Thyroid gland (tissue), 4 donors: ENCODE data around the gene CENPVL2.

Experiments used
- CTCF ChIP-seq, 6 experiments: fragments of 200-600 bp in 3 of 6; fragments of 450-650 bp in 3 of 6; sonication (generic) in 3 of 6; IDR thresholded peaks; one replicate each; pipeline ENCODE4 v1.5.1; 2016 to 2019; ENCODE audit warnings: antibody characterized with exemption in 6 of 6, mild to moderate bottlenecking in 2 of 6, inconsistent platforms in 1 of 6, moderate library complexity in 1 of 6
- POLR2A ChIP-seq, 2 donors: fragments of 450-650 bp; IDR thresholded peaks; one replicate each; pipeline ENCODE4 v1.6.1; 2017; ENCODE audit warnings: antibody characterized with exemption in 2 of 2, mild to moderate bottlenecking in 2 of 2, moderate library complexity in 1 of 2

DNA sequence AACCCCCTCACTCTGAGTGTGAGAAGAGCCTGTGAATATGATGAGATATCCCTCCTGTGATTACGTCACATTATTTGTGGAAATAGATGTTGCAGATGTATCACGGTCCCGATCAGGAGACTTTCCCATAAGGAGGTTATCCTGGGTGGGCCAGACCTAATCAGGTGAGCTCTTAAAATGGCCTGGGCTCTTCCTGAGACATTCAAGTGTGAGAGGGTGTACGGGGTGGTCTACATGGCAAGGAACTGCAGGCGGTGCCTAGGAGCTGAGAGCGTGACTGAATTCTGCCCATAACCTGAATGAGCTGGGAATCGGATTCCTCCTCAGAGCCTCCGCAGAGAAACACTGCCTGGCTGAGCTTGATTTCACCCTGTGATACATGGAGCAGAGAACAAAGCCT is 14.8 kb upstream of the CENPVL2 start:
- TF ChIP-seq CTCF (IDR thresholded peaks at IDR 0.05) (no peak), POLR2A (IDR thresholded peaks at IDR 0.05) (no peak)
